Measurements from ENCODE around the gene PTPRR. TPM values are rescaled to one million over a fixed set of nuclear protein-coding genes. Genes with fewer than 3 reads are reported as not detected.
A peak's percentile ranks its signal among the peaks of the same experiment; 100 is the strongest.

PTPRR gene
- polyA plus RNA-seq, 1 donor, result 1.5 TPM

GRCh38 chr12:70639535-70639934 is 281.0 kb downstream of the PTPRR start:
- no peak for DNase-seq

- DNase-seq, result no peak
These were observed 281.7 kb downstream of the PTPRR start for GRCh38 chr12:70638639-70639360.

GRCh38 chr12:70637303-70638085 is 283.0 kb downstream of the PTPRR start, which contains the start of gene PTPRB:
TSS of gene PTPRB (minus strand) at chr12:70637429. CDS start at chr12:70637395, 34 bp downstream.
- DNase-seq, result no peak

- no peak for DNase-seq
These were observed 284.8 kb downstream of the PTPRR start for GRCh38 chr12:70635755-70636154.

- DNase-seq, result no peak
These were observed 291.6 kb downstream of the PTPRR start for GRCh38 chr12:70628701-70629480.

GRCh38 chr12:70627677-70628076 is 292.9 kb downstream of the PTPRR start:
- no peak for DNase-seq

GRCh38 chr12:70626180-70626579 is 294.4 kb downstream of the PTPRR start:
- no peak for DNase-seq

GRCh38 chr12:70619471-70620152 is 300.9 kb downstream of the PTPRR start:
- no peak for DNase-seq

- no peak for DNase-seq
These were observed 302.2 kb downstream of the PTPRR start for GRCh38 chr12:70618371-70618770.

GRCh38 chr12:70617450-70617849 is 303.1 kb downstream of the PTPRR start:
- no peak for DNase-seq

GRCh38 chr12:70615174-70615866 is 305.2 kb downstream of the PTPRR start:
- no peak for DNase-seq

- DNase-seq, result peak; percentile 38
These were observed 310.6 kb downstream of the PTPRR start for GRCh38 chr12:70609739-70610491.

GRCh38 chr12:70609203-70609602 is 311.3 kb downstream of the PTPRR start:
- DNase-seq, result no peak

GRCh38 chr12:70608184-70608583 is 312.4 kb downstream of the PTPRR start:
- DNase-seq, result no peak

- no peak for DNase-seq
These were observed 313.4 kb downstream of the PTPRR start for GRCh38 chr12:70607107-70607506.

GRCh38 chr12:70605976-70606375 is 314.6 kb downstream of the PTPRR start:
- no peak for DNase-seq

GRCh38 chr12:70604662-70605061 is 315.9 kb downstream of the PTPRR start:
- DNase-seq, result no peak

- DNase-seq, result no peak
These were observed 317.5 kb downstream of the PTPRR start for GRCh38 chr12:70603044-70603443.

GRCh38 chr12:70598467-70599193 is 321.9 kb downstream of the PTPRR start:
- no peak for DNase-seq

GRCh38 chr12:70592664-70593063 is 327.9 kb downstream of the PTPRR start:
- no peak for DNase-seq
